ENCODE results near the gene SLC25A33.

The SLC25A33 gene

DNA sequence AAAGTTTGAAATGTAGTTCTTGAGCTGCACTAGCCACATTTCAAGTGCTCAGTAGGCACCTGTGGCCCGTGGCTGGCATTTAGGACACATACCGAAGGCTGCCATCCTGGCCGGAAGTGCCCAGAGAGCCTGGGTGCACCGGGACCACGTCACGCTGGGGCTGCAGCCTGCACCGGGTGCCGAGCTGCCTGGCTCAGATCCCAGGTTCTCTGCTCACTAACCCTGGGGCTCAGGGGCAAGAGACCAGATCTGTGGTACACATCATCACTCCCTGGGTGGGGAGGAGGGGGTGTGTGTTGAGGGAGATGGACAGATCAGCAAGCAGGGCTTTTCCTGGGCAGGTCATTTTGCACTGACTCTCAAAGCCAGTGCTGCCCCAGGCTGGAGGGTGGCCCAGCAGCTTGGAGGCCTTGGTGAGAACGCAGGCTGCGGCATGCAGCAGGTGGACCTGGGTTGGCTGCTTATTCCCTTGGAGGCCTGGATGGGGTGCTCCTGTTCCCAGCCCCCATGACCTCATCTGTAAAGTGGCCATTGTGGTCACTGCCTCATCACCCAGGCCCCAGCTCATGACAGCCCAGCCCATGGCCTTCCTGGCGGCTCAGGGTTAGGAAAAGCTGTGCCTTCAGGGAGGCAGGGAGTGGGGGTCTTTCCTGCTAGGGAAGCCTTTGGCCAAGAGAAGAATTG, 73.0 kb downstream of the SLC25A33 start:
- no peaks in the 10 kb centered on the region for H3K9me2 ChIP-seq (replicated peaks; ENCODE audit: insufficient read depth, low read length)
- H3K4me2 ChIP-seq (ENCODE audit: low read depth, low read length, poor library complexity, severe bottlenecking): no peak overlapping the region
- no peaks in the 10 kb centered on the region for H3K36me3 ChIP-seq (ENCODE audit: low read length)
- H3K9me3 ChIP-seq (ENCODE audit: insufficient read depth, low read length): no peaks in the 10 kb centered on the region
- H3K27ac ChIP-seq (ENCODE audit: low read depth, low read length): no peak overlapping the region
- H3K27me3 ChIP-seq (ENCODE audit: low read length): no peaks in the 10 kb centered on the region
- H4K20me1 ChIP-seq (ENCODE audit: low read depth, low read length): no peaks in the 10 kb centered on the region
- no peaks in the 10 kb centered on the region for H3F3A ChIP-seq (ENCODE audit: insufficient read depth)
- no peak overlapping the region for H3K9ac ChIP-seq (ENCODE audit: low read length)
- no peak for TF ChIP-seq EZH2phosphoT487 (conservative IDR thresholded peaks at IDR 0.05; ENCODE audit: low read length)
- TF ChIP-seq, protein P1, sequence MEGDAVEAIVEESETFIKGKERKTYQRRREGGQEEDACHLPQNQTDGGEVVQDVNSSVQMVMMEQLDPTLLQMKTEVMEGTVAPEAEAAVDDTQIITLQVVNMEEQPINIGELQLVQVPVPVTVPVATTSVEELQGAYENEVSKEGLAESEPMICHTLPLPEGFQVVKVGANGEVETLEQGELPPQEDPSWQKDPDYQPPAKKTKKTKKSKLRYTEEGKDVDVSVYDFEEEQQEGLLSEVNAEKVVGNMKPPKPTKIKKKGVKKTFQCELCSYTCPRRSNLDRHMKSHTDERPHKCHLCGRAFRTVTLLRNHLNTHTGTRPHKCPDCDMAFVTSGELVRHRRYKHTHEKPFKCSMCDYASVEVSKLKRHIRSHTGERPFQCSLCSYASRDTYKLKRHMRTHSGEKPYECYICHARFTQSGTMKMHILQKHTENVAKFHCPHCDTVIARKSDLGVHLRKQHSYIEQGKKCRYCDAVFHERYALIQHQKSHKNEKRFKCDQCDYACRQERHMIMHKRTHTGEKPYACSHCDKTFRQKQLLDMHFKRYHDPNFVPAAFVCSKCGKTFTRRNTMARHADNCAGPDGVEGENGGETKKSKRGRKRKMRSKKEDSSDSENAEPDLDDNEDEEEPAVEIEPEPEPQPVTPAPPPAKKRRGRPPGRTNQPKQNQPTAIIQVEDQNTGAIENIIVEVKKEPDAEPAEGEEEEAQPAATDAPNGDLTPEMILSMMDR (IDR thresholded peaks at IDR 0.05; ENCODE audit: insufficient read depth, low read length, poor library complexity, severe bottlenecking): no peak
- H2AFZ ChIP-seq (ENCODE audit: low read depth, low read length, severe bottlenecking): no peak overlapping the region
- no peak overlapping the region for H3K4me3 ChIP-seq (ENCODE audit: insufficient read depth, low read length, poor library complexity, severe bottlenecking)
- no peaks in the 10 kb centered on the region for H3K79me2 ChIP-seq (ENCODE audit: insufficient read depth, low read length)

DNA sequence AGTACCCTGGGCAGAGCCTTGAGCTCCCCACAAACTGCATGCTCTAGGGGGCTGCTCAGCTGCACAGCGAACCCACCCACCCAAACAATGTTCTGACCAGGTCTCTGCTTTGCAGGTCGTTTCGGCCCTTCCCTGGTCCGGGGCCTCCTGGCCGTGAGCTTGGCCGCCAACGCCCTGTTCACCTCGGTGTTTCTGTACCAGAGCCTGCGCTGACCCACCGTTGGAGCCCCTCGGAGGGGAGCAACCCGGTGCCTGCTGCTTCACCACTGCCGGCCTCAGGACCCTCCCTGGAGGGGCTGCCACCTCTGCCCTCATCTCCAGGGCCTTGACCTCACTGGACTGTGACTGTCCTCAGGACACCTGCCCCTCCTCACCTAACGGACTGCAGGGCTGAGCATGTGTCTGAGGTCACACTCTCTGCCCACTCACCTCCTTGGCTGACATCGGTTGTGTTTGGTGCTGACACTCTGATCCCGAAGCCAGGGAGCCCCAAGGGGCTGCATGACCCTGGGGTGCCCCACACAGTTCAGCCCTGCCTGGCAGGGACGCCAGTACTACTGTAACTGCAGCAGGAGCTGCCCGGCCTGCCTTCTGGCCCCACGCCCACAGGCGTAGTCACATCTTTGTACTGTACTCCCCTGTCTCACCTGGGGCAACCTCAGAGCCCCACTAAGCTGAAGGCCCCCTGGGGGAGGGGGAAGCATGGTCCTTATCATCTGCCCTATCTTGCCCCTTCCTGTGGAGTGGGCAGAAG, 73.8 kb downstream of the SLC25A33 start:
- TF ChIP-seq EZH2phosphoT487 (conservative IDR thresholded peaks at IDR 0.05; ENCODE audit: low read length): no peak
- TF ChIP-seq, protein P1 (IDR thresholded peaks at IDR 0.05; ENCODE audit: insufficient read depth, low read length, poor library complexity, severe bottlenecking): no peak
- Histone ChIP-seq H3K4me3 (ENCODE audit: insufficient read depth, low read length, poor library complexity, severe bottlenecking) (no peak overlapping the region), H3K36me3 (ENCODE audit: low read length) (no peaks in the 10 kb centered on the region)

DNA sequence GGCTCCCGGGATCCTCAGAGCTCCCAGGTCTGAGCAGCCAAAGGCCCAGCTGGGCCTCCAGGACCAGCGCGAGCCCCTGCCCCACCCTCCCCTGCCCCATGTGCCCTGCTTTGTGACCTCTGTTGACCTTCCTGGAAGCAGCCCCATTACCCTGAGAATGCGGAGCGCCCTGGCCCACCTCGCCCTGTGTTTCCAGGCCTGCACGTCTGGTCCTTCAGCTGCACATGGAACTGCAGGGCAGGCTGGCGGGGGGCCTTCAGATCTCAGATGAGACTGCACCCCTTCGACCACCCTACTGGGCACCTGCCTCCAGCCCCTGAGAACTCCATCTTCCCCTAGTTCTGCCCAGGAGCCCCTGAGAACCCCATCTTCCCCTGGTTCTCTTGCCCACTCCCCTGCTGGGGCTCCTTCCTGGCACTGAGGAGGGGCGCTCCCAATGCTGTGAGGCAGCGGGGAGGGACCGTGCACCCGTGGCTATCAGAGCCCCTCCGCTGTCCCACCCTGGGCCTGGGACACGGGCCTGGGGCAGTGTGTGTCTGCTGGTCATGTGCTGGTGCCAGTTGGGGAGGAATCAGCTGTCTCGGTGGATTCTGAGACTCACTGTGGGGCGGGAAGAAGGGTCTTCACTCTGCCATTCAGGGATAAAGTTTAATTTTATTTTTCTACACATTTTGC, 74.5 kb downstream of the SLC25A33 start:
- no peaks in the 10 kb centered on the region for H3K9me3 ChIP-seq (ENCODE audit: insufficient read depth, low read length)
- no peak for TF ChIP-seq EZH2phosphoT487 (conservative IDR thresholded peaks at IDR 0.05; ENCODE audit: low read length)
- TF ChIP-seq, protein P1 (IDR thresholded peaks at IDR 0.05; ENCODE audit: insufficient read depth, low read length, poor library complexity, severe bottlenecking): no peak
- H3K9me2 ChIP-seq (replicated peaks; ENCODE audit: insufficient read depth, low read length): no peaks in the 10 kb centered on the region
- H3K4me2 ChIP-seq (ENCODE audit: low read depth, low read length, poor library complexity, severe bottlenecking): no peak overlapping the region
- no peaks in the 10 kb centered on the region for H3K27me3 ChIP-seq (ENCODE audit: low read length)
- no peak overlapping the region for H3K4me3 ChIP-seq (ENCODE audit: insufficient read depth, low read length, poor library complexity, severe bottlenecking)
- no peaks in the 10 kb centered on the region for H3K79me2 ChIP-seq (ENCODE audit: insufficient read depth, low read length)
- no peaks in the 10 kb centered on the region for H3F3A ChIP-seq (ENCODE audit: insufficient read depth)
- H3K27ac ChIP-seq (ENCODE audit: low read depth, low read length): no peak overlapping the region
- H4K20me1 ChIP-seq (ENCODE audit: low read depth, low read length): no peaks in the 10 kb centered on the region
- H2AFZ ChIP-seq (ENCODE audit: low read depth, low read length, severe bottlenecking): no peak overlapping the region
- H3K9ac ChIP-seq (ENCODE audit: low read length): no peak overlapping the region
- H3K36me3 ChIP-seq (ENCODE audit: low read length): no peaks in the 10 kb centered on the region

More for the DNA sequence above, 73.8 kb downstream of the SLC25A33 start:
- no peak overlapping the region for H2AFZ ChIP-seq (ENCODE audit: low read depth, low read length, severe bottlenecking)
- no peak overlapping the region for H3K4me2 ChIP-seq (ENCODE audit: low read depth, low read length, poor library complexity, severe bottlenecking)
- H3K79me2 ChIP-seq (ENCODE audit: insufficient read depth, low read length): no peaks in the 10 kb centered on the region
- H4K20me1 ChIP-seq (ENCODE audit: low read depth, low read length): no peaks in the 10 kb centered on the region
- H3K27ac ChIP-seq (ENCODE audit: low read depth, low read length): no peak overlapping the region
- H3K9ac ChIP-seq (ENCODE audit: low read length): no peak overlapping the region
- H3K9me3 ChIP-seq (ENCODE audit: insufficient read depth, low read length): no peaks in the 10 kb centered on the region
- no peaks in the 10 kb centered on the region for H3K27me3 ChIP-seq (ENCODE audit: low read length)
- no peaks in the 10 kb centered on the region for H3F3A ChIP-seq (ENCODE audit: insufficient read depth)
- no peaks in the 10 kb centered on the region for H3K9me2 ChIP-seq (replicated peaks; ENCODE audit: insufficient read depth, low read length)

Measured in SU-DHL-6 (cell line).